ENCODE data around the gene FAF1.
"Not testable (repeated sequence)": the region's sequence is repeated elsewhere in the genome, so short reads cannot be mapped to it uniquely, and the experiment has no call there.

Gene FAF1

GRCh38 chr1:50901872-50902271 lies 58.2 kb downstream of the FAF1 start:
- DNase-seq, result no peak

- no peak for DNase-seq
Measured at GRCh38 chr1:50898773-50899172, 61.3 kb downstream of the FAF1 start.

GRCh38 chr1:50894340-50894739 lies 65.7 kb downstream of the FAF1 start:
- DNase-seq, result no peak

DNA sequence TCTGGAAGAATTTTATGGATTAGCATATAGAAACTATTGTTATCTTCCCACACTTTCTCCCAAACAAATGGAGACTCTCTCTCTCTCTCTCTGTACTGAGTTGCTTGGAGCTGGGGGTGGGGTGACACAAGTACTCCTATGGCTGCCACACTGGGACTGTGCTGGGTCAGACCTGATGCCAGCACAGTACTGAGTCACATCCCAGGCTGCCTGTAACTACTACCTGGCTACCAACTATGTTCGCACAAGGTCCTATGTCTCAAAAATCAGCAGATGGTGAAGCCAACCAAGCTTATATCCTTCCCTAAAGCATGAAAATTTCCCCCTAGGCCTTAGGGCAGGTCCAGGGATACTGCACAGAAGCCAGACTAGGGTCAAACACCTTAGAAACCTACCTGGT lies 66.6 kb downstream of the FAF1 start:
- no peak for DNase-seq

- not testable (repeated sequence) for DNase-seq
Measured at GRCh38 chr1:50887555-50887954, 72.5 kb downstream of the FAF1 start.

DNA sequence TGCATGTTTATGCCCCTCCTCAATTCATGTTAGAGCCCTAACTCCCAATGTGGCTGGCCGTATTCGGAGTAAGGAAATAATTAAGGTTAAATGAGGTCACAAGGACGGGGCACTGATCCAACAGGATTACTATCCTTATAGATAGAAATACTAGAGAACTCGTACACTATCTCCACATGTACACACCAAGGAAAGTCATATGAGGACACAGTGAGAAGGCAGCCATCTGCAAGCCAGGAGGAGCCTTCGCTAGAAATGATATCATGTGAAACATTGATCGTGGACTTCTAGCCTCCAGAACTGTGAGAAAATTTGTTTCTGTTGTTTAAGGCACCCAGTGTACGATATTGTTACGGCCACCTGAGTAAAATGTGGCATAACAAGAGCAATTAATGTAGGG lies 79.7 kb downstream of the FAF1 start:
- no peak for DNase-seq

- no peak for DNase-seq
Measured at GRCh38 chr1:50879137-50879536, 80.9 kb downstream of the FAF1 start.

DNA sequence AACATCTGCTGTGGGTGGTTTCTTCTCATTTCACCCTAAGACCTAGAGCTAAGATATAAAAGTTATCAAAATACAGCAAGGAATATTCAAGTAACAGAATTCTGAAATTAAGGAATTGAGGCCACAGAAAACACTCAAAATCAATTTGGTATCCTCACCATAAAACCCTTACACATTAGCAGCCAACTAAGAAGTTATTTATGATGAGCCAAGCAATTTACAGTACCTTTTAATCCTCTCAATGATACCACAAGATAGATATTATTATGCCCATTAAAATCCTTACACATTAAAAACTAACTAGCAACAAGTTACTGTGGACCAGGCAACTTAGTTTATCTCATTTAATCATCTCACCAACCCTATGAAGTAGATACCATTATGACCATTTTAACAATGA lies 81.6 kb downstream of the FAF1 start:
- no peak for DNase-seq

DNA sequence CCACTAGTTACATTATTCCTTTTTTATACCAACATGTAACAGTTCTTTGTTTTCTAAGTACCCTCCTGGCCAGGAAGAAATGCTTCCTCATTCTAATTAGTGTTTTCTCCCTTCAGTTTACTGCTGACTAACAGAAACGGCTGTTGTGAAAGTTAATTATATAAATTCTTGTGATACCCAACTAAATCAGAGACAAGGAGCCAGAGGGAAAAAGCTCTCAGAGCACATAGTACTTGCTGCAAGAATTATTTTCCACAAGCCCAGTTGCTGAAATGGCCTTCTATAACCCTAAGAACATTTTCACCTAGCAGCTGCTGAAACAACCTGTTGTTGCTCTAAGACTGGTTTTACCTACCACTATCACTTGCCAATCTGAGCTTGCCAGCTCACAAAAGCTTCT lies 82.4 kb downstream of the FAF1 start:
- DNase-seq, result no peak

GRCh38 chr1:50873458-50874187 lies 86.4 kb downstream of the FAF1 start:
- no peak for DNase-seq

- not testable (repeated sequence) for DNase-seq
Measured at GRCh38 chr1:50864845-50865244, 95.2 kb downstream of the FAF1 start.

GRCh38 chr1:50861772-50862171 lies 98.3 kb downstream of the FAF1 start:
- no peak for DNase-seq

- DNase-seq, result no peak
Measured at GRCh38 chr1:50860702-50861101, 99.4 kb downstream of the FAF1 start.

DNA sequence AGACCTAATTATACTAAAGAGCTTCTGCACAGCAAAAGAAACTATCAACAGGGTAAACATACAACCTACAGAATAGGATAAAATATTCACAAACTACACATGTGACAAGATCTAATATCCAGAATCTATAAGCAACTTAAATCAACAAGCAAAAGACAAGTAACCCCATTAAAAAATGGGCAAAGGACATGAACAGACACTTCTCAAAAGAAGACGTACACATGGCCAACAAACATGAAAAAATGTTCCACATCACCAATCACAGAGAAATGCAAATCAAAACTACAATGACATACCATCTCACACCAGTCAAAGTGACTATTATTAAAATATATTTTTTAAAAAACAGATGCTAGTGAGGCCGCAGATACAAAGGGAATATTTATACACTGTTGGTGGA lies 99.8 kb downstream of the FAF1 start:
- no peak for DNase-seq

GRCh38 chr1:50859657-50860056 lies 100.4 kb downstream of the FAF1 start:
- DNase-seq, result no peak

DNA sequence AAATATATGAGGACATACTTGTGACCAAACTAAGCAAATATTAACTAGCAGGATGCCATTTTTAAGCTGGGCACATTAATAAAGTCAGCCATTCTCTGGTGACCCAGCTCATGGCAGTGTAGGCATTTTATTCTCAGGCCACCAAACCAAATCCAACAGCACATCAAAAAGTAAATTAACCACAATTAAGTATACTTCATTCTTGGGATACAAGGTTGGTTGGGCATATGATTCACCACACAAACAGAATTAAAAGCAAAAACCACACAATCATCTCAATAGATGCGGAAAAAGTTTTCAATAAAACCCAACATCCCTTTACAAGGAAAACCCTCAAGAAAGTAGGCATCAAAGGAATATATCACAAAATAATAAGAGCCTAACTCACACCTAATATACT lies 101.3 kb downstream of the FAF1 start:
- no peak for DNase-seq

DNA sequence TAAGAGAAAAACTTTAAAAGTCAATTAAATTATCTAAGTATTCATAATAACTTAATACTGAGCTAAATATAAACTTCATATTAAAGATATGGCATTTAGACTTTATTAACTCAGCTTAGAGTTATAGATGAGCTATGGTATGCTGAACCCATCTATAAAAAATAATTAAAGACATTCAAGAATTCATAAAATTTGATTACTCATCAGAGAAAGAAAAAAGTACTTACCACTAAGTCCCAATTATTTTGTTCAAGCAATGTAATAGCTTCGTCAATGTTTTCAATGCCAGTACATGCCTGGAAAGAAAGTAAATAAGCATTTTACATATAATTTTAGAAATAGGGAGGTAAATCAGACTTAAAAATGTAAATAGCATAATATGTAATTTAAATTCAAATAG lies 102.4 kb downstream of the FAF1 start:
- no peak for DNase-seq

GRCh38 chr1:50853325-50853724 lies 106.7 kb downstream of the FAF1 start:
- DNase-seq, result no peak

- DNase-seq, result no peak
Measured at GRCh38 chr1:50852889-50853288, 107.2 kb downstream of the FAF1 start.

GRCh38 chr1:50851466-50851865 lies 108.6 kb downstream of the FAF1 start:
- no peak for DNase-seq

DNA sequence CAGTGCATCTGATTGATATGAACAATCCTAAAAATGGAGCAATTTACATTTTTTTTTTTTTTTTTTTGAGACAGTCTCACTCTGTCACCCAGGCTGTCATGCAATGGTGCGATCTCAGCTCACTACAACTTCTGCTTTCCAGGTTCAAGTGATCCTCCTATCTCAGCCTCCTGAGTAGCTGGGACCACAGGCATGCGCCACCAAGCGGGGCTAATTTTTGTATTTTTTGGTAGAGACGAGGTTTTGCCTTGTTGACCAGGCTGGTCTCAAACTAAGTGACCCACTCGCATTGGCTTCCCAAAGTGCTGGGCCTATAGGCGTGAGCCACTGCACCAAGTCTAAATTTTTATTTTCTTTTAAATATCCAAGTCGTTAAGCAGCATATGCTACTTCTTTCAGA lies 109.0 kb downstream of the FAF1 start:
- DNase-seq, result no peak

GRCh38 chr1:50847303-50847702 lies 112.8 kb downstream of the FAF1 start:
- no peak for DNase-seq

DNA sequence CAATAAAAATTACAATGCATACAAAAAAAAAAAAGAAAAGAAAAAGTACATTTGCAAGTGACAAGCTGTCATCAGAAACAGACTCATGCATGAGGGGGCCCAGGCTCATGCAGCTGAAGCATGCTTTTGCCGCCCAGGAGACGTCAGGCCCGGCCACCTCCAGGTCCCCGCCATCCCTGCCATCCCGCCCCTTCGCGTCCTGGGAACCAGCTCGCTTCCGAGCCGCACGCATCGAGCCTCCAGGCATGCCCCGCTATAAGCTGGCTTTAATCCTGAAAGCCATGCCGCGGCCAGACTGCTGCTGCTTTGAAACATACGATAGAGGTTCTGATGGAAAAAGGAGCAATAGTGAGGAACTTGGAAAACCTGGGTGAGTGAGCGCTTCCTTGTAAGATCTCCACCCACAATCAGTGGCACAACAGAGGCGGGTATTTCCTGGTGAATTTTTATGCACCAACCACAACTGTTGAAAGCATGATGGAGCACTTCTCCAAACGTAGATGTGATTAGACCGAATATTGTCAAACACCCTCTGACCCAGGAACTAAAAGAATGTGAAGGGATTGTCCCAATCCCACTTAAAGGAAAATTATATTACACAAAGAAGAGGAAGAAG lies 113.7 kb downstream of the FAF1 start:
- no peak for DNase-seq

GRCh38 chr1:50841791-50842387 lies 118.2 kb downstream of the FAF1 start:
- no peak for DNase-seq

DNA sequence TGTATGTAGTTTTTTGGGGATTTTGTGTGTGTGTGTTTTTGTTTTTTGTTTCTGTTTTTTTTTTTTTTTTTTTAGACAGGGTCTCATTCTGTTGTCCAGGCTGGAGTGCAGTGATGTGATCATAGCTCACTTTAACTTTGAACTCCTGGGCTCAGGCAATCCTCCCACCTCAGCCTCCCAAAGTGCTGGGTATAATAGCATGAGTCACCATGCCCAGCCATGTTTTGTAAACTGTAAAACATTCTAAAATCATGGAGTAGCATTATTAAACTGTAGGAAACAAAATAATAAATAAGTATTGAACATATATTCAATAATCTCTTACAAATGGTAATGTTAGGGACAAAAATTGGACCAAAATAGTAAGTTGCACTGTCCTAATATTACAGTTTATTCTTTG lies 124.0 kb downstream of the FAF1 start:
- no peak for DNase-seq

All from NCI-H1105 (cell line).